ENCODE results near the gene PRKG1. TPM values are rescaled to one million over a fixed set of nuclear protein-coding genes. Genes with fewer than 3 reads are reported as not detected.

PRKG1 gene
- total RNA-seq, 4 donors from 2014 or later = 1.2 to 6.5 (median 2.7) TPM

GRCh38 chr10:52257692-52258075 lies 1183.4 kb downstream of the PRKG1 start:
- H3K9me3 ChIP-seq = no peaks in the 10 kb centered on the region
- TF ChIP-seq POLR2AphosphoS5 (IDR thresholded peaks at IDR 0.05) (no peak), POLR2A (IDR thresholded peaks at IDR 0.05) (no peak), EP300 (IDR thresholded peaks at IDR 0.05) (no peak)
- WGBS = 67% methylated on average over 1 of the region's 1 CpG
- no peaks in the 10 kb centered on the region for H3K36me3 ChIP-seq
- no peaks in the 10 kb centered on the region for H3K4me1 ChIP-seq
- no peak overlapping the region for H3K27ac ChIP-seq
- DNase-seq (ENCODE audit: low spot score in 2 of 2) = no peak
- no peaks in the 10 kb centered on the region for H3K27me3 ChIP-seq
- no peak overlapping the region for H3K4me3 ChIP-seq

GRCh38 chr10:52258799-52259425 lies 1184.6 kb downstream of the PRKG1 start:
- Histone ChIP-seq H3K4me1 (no peaks in the 10 kb centered on the region), H3K36me3 (no peaks in the 10 kb centered on the region), H3K4me3 (no peak overlapping the region), H3K27ac (no peak overlapping the region), H3K9me3 (no peaks in the 10 kb centered on the region), H3K27me3 (no peaks in the 10 kb centered on the region)
- DNase-seq (ENCODE audit: low spot score in 2 of 2) = no peak
- WGBS = 91% methylated on average over 1 of the region's 1 CpG
- TF ChIP-seq CTCF (IDR thresholded peaks at IDR 0.05) (no peak), EP300 (IDR thresholded peaks at IDR 0.05) (no peak), POLR2AphosphoS5 (IDR thresholded peaks at IDR 0.05) (no peak), POLR2A (IDR thresholded peaks at IDR 0.05) (no peak)

GRCh38 chr10:52259426-52259812 lies 1185.1 kb downstream of the PRKG1 start:
- no peak for TF ChIP-seq POLR2AphosphoS5 (IDR thresholded peaks at IDR 0.05)
- no peak for TF ChIP-seq CTCF (IDR thresholded peaks at IDR 0.05)
- no peak for TF ChIP-seq POLR2A (IDR thresholded peaks at IDR 0.05)
- TF ChIP-seq EP300 (IDR thresholded peaks at IDR 0.05) = no peak
- Histone ChIP-seq H3K4me3 (no peak overlapping the region), H3K4me1 (no peaks in the 10 kb centered on the region), H3K27me3 (no peaks in the 10 kb centered on the region), H3K27ac (no peak overlapping the region), H3K9me3 (no peaks in the 10 kb centered on the region), H3K36me3 (no peaks in the 10 kb centered on the region)
- DNase-seq (ENCODE audit: low spot score in 2 of 2) = no peak
- 79% methylated on average over 2 of the region's 2 CpGs for WGBS

- TF ChIP-seq POLR2AphosphoS5 (IDR thresholded peaks at IDR 0.05) (no peak), POLR2A (IDR thresholded peaks at IDR 0.05) (no peak), CTCF (IDR thresholded peaks at IDR 0.05) (no peak), EP300 (IDR thresholded peaks at IDR 0.05) (no peak)
Observed at GRCh38 chr10:52261362-52261761, 1187.1 kb downstream of the PRKG1 start.

DNA sequence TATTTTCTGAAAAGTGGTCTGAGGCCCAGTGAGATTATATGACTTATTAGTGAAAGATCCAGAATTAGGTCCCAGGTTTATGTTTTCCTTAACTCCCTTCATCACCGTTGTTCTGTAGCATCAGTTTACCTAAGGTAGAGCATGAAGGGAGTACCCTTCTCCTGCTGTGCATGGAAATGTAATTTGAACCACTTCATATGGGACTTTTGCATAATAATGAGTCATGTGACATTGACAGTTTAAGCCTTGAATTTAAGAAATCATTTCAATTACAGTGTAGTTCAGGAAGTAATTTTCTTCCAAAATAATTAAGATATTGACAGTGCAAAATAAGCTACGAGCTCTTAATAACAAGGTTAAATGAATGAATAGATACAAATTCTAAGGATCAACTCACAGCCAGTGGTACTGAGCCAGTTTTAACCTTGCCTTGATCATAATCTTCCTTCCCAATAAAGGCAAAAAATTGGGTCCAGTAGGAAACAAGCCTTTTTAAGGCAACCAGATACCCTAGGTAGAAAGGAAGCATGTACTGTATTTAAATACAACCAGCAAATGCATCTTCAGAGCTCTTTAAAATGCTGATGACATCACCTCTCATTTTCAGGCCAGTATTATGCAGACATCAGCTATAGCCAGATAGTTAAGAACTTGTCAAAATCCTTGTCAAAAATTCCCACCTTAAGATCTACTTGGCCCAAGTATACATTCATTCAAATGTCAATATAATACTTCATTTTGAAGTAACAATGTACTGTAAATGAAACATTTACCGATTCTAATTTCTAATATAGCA lies 1191.0 kb downstream of the PRKG1 start:
- no peak overlapping the region for H3K27ac ChIP-seq
- H3K9me3 ChIP-seq = no peaks in the 10 kb centered on the region
- WGBS = 80% methylated on average over 3 of the region's 3 CpGs
- TF ChIP-seq CTCF (IDR thresholded peaks at IDR 0.05) (no peak), POLR2A (IDR thresholded peaks at IDR 0.05) (no peak), POLR2AphosphoS5 (IDR thresholded peaks at IDR 0.05) (no peak), EP300 (IDR thresholded peaks at IDR 0.05) (no peak)
- no peaks in the 10 kb centered on the region for H3K36me3 ChIP-seq
- DNase-seq (ENCODE audit: low spot score in 2 of 2) = no peak
- no peaks in the 10 kb centered on the region for H3K4me1 ChIP-seq
- no peak overlapping the region for H3K4me3 ChIP-seq
- no peaks in the 10 kb centered on the region for H3K27me3 ChIP-seq

More at GRCh38 chr10:52261362-52261761, 1187.1 kb downstream of the PRKG1 start:
- Histone ChIP-seq H3K27me3 (no peaks in the 10 kb centered on the region), H3K4me3 (no peak overlapping the region), H3K27ac (no peak overlapping the region), H3K9me3 (no peaks in the 10 kb centered on the region), H3K36me3 (no peaks in the 10 kb centered on the region), H3K4me1 (no peaks in the 10 kb centered on the region)
- 97% methylated on average over 1 of the region's 1 CpG for WGBS
- no peak for DNase-seq (ENCODE audit: low spot score in 2 of 2)
